Peyer's patch (tissue), 4 donors: Measurements from ENCODE around the gene CLRN1. TPM values are rescaled to one million over a fixed set of nuclear protein-coding genes. Genes with fewer than 3 reads are reported as not detected.

ENCODE experiments used
- DNase-seq, 3 donors: peaks; one replicate each; pipeline ENCODE4 v3.0.0-alpha.2; 2017 to 2019
- H3K27ac ChIP-seq, 4 donors: fragments of 200-600 bp; sonication (generic); one replicate each; pipeline ENCODE4 v1.5.1; 2016 to 2019
- H3K27me3 ChIP-seq, 2 donors: fragments of 200-600 bp; sonication (generic); one replicate each; pipeline ENCODE4 v1.5.1; 2019
- H3K36me3 ChIP-seq, 3 donors: fragments of 200-600 bp; sonication (generic); one replicate each; pipeline ENCODE4 v1.5.1; 2016 to 2019
- H3K4me1 ChIP-seq, 4 donors: fragments of 200-600 bp; sonication (generic); one replicate each; pipeline ENCODE4 v1.5.1; 2016 to 2019
- H3K4me3 ChIP-seq, 4 donors: fragments of 200-600 bp; sonication (generic); 1 replicate in 3 of 4; 2 replicates in 1 of 4; pipeline ENCODE4 v1.5.1; 2016 to 2019; ENCODE audit warnings: mild to moderate bottlenecking in 1 of 4
- H3K9me3 ChIP-seq, 4 donors: fragments of 200-600 bp; sonication (generic); one replicate each; pipeline ENCODE4 v1.5.1; 2016 to 2019; ENCODE audit warnings: mild to moderate bottlenecking in 1 of 4
- CTCF ChIP-seq, 6 experiments: fragments of 450-650 bp in 4 of 6; fragments of 200-600 bp in 2 of 6; sonication (generic) in 1 of 6; IDR thresholded peaks; one replicate each; pipeline ENCODE4 v1.5.1; 2017 to 2019; ENCODE audit warnings: antibody characterized with exemption in 6 of 6, mild to moderate bottlenecking in 3 of 6, moderate library complexity in 1 of 6
- POLR2A ChIP-seq, 2 donors: fragments of 450-650 bp; IDR thresholded peaks; one replicate each; pipeline ENCODE4 v1.5.1; 2017; ENCODE audit warnings: antibody characterized with exemption in 2 of 2, mild to moderate bottlenecking in 2 of 2, moderate library complexity in 2 of 2
- total RNA-seq, 4 donors: library from RNA; depleted of rRNA; stranded (reverse); fragments of >200 nt; gene quantifications; one replicate each; pipeline ENCODE4 v1.1.0, GENCODE V29; 2016

CLRN1 gene, protein sequence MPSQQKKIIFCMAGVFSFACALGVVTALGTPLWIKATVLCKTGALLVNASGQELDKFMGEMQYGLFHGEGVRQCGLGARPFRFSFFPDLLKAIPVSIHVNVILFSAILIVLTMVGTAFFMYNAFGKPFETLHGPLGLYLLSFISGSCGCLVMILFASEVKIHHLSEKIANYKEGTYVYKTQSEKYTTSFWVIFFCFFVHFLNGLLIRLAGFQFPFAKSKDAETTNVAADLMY
- not detected for total RNA-seq

DNA sequence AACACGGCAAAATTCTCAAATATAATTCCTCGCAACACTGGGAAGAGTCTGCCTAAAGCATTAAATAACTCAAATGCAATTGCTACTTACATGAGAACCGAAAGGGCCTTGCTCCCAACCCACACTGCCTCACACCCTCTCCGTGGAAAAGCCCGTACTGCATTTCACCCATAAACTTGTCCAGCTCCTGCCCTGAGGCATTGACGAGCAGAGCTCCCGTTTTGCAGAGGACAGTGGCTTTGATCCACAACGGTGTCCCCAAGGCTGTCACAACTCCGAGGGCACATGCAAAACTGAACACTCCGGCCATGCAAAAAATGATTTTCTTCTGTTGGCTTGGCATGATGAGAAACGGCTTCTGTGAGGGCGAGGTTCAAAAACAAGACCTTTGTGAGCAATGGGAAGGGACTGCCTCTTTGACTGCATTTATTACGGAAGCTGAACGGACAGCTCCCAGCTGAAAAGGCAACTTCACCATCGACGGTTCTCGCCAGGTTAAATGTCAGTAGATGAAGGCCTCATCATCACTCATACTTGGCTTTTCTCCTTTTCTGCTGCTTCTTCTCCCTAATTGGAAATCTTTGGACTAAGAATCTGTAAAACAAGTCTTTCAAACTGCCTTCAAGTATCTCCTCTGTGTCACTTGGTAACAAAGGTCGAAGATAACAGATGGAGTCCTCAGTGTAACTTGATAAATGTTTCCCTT lies at the start of gene CLRN1:
Gene CLRN1 (minus strand): TSS at position 362 of the 706 bp plus-strand sequence. CDS start 19 bp downstream, at position 343.
- no peak for DNase-seq
- no peak within 1 kb of the TSS for H3K27ac ChIP-seq
- H3K27me3 ChIP-seq = no peaks in the 10 kb centered on the region
- TF ChIP-seq CTCF (IDR thresholded peaks at IDR 0.05) = no peak
- no peak for TF ChIP-seq POLR2A (IDR thresholded peaks at IDR 0.05)
- no peaks in the 10 kb centered on the region for H3K9me3 ChIP-seq
- no peak within 1 kb of the TSS for H3K4me3 ChIP-seq
- H3K4me1 ChIP-seq = no peaks in the 10 kb centered on the region
- no peaks in the 10 kb centered on the region for H3K36me3 ChIP-seq

DNA sequence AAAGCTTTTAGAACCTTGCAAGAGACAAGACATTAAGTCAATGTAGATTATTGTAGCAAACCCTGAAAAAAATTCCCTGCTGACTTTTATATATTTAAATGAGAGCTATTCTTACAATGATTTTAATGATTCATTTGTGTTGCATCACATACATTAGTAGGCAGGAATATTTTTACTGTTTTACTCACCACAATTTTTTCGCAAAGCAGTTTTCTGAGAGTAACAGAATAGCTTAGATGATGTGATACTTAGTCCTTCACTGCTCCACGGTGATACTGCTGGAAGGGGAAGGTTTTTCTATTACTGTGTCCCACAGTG lies 43.9 kb upstream of the CLRN1 start:
- Histone ChIP-seq H3K4me1 (no peaks in the 10 kb centered on the region), H3K27me3 (no peaks in the 10 kb centered on the region), H3K9me3 (no peaks in the 10 kb centered on the region), H3K36me3 (no peaks in the 10 kb centered on the region), H3K27ac (no peak overlapping the region), H3K4me3 (no peak overlapping the region)
- TF ChIP-seq POLR2A (IDR thresholded peaks at IDR 0.05) = no peak
- no peak for TF ChIP-seq CTCF (IDR thresholded peaks at IDR 0.05)
- no peak for DNase-seq

DNA sequence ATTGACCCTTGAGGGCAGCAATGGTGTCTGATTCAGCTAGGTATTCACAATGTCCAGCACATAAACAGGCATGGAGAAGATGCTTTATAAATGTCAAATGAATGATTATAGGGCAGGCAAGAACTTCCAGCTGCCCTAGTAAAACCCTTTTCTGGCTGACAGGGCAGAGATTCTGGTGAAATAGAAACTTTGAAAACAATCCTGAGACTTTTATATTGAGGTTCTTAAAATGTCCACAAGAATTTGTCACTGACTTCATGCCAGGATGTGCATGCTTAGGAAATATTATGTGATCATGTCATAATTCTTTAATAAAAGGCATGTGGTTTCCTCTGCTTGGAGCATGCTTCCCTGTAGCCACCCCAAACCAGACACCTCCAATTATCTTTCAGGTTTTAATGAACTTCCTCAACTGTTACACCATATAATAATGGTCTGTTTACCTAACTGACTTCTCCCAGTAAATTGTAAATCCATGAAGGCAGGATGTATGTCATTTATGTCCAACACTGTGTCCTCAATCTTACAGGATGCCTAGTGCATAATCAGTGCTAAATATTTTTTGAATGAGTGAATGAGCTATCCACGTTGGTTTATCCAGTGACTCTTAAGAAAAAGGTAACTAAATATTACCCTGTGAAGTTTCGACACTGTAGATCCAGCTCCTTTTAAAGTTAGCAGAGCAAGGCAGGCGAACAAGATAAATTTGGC lies 43.4 kb upstream of the CLRN1 start:
- Histone ChIP-seq H3K4me3 (no peak overlapping the region), H3K27me3 (no peaks in the 10 kb centered on the region), H3K4me1 (no peaks in the 10 kb centered on the region), H3K36me3 (no peaks in the 10 kb centered on the region), H3K27ac (no peak overlapping the region), H3K9me3 (no peaks in the 10 kb centered on the region)
- no peak for TF ChIP-seq POLR2A (IDR thresholded peaks at IDR 0.05)
- TF ChIP-seq CTCF (IDR thresholded peaks at IDR 0.05) = no peak
- no peak for DNase-seq

GRCh38 chr3:151015181-151015580 lies 42.7 kb upstream of the CLRN1 start:
- Histone ChIP-seq H3K27me3 (no peaks in the 10 kb centered on the region), H3K27ac (no peak overlapping the region), H3K4me3 (no peak overlapping the region), H3K36me3 (no peaks in the 10 kb centered on the region), H3K4me1 (no peaks in the 10 kb centered on the region), H3K9me3 (no peaks in the 10 kb centered on the region)
- no peak for DNase-seq
- TF ChIP-seq CTCF (IDR thresholded peaks at IDR 0.05) (no peak), POLR2A (IDR thresholded peaks at IDR 0.05) (no peak)

DNA sequence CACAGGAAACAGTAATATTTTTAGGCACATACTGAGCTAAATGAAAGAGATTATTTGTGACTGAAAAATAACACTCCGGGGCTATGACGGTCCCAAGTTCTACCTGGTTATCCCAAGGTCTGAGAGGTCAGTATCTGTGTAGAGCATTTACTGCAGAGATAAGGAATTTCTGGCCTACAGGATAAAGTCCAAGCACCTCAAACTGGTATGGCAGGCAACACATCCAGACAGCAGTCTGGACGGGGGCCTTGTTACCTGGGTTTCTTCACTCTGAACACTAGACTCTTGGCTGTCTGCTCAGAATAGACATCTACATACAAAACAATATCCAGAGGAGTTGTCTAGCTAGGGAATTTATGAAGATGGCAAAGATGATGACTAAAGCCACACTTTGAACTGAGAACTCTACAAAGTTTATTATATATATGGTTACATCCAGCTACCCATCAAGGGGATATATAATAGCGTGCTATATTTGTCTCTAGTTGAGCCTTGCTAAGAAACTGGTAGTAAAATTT lies 42.0 kb upstream of the CLRN1 start:
- Histone ChIP-seq H3K4me3 (no peak overlapping the region), H3K27ac (no peak overlapping the region), H3K27me3 (no peaks in the 10 kb centered on the region), H3K4me1 (no peaks in the 10 kb centered on the region), H3K36me3 (no peaks in the 10 kb centered on the region), H3K9me3 (no peaks in the 10 kb centered on the region)
- TF ChIP-seq CTCF (IDR thresholded peaks at IDR 0.05) (no peak), POLR2A (IDR thresholded peaks at IDR 0.05) (no peak)
- DNase-seq = no peak
